NOMO-1 treated with dmso at 0.1 percent for 144 hours (cell line): ENCODE results near the gene LTB4R.

Experiments
- DNase-seq: peaks from one replicate; lab custom pipeline; 2025; ENCODE audit not compliant: unreplicated experiment; lab: John Stamatoyannopoulos, UW

The LTB4R gene

GRCh38 chr14:24310646-24311604, at the start of gene LTB4R:
Gene LTB4R (plus strand): TSS chr14:24311502. CDS start chr14:24315652, 4,150 bp downstream.
- DNase-seq = peak; percentile 81

GRCh38 chr14:24261969-24262327, 49.4 kb upstream of the LTB4R start:
- DNase-seq = no peak

- no peak for DNase-seq
Measured at GRCh38 chr14:24262821-24263733, 48.2 kb upstream of the LTB4R start, which contains the start of gene TGM1. Gene TGM1 (minus strand): TSS chr14:24263177. CDS start chr14:24262352, 825 bp downstream.

GRCh38 chr14:24263848-24264247, 47.5 kb upstream of the LTB4R start:
- no peak for DNase-seq

- DNase-seq = no peak
Measured at GRCh38 chr14:24264298-24264697, 47.0 kb upstream of the LTB4R start.

GRCh38 chr14:24266344-24267244, 44.7 kb upstream of the LTB4R start:
- DNase-seq = no peak

GRCh38 chr14:24267516-24267915, 43.8 kb upstream of the LTB4R start:
- DNase-seq = no peak

- no peak for DNase-seq
Measured at GRCh38 chr14:24268225-24268624, 43.1 kb upstream of the LTB4R start.

GRCh38 chr14:24269368-24269767, 41.9 kb upstream of the LTB4R start:
- no peak for DNase-seq

- no peak for DNase-seq
Measured at GRCh38 chr14:24269910-24270536, 41.3 kb upstream of the LTB4R start.

- no peak for DNase-seq
Measured at GRCh38 chr14:24270537-24271133, 40.7 kb upstream of the LTB4R start.

- DNase-seq = peak; percentile 81
Measured at GRCh38 chr14:24271134-24271833, 40.0 kb upstream of the LTB4R start, which contains the start of gene RABGGTA. Gene RABGGTA (minus strand): TSS chr14:24271597. CDS start chr14:24271115, 482 bp downstream.

GRCh38 chr14:24271834-24272263, 39.5 kb upstream of the LTB4R start:
- DNase-seq = no peak

- no peak for DNase-seq
Measured at GRCh38 chr14:24272467-24272866, 38.8 kb upstream of the LTB4R start.

- DNase-seq = no peak
Measured at GRCh38 chr14:24273422-24273998, 37.8 kb upstream of the LTB4R start.

- DNase-seq = peak; percentile 82
Measured at GRCh38 chr14:24274101-24274543, 37.2 kb upstream of the LTB4R start.

- no peak for DNase-seq
Measured at GRCh38 chr14:24277071-24277470, 34.2 kb upstream of the LTB4R start.

GRCh38 chr14:24277606-24278321, 33.5 kb upstream of the LTB4R start:
- DNase-seq = peak; percentile 82
